HG02571 (cell line): ENCODE results near the gene KRTAP12-2.
"Not testable (repeated sequence)": the region's sequence is repeated elsewhere in the genome, so short reads cannot be mapped to it uniquely, and the experiment has no call there.

ENCODE experiments used
- ATAC-seq: cut with Tn5 transposase; IDR thresholded peaks from one replicate; pipeline ENCODE4 v1.9.1; 2021; ENCODE audit warnings: mild to moderate bottlenecking, moderate library complexity; ENCODE audit not compliant: unreplicated experiment

The KRTAP12-2 gene

DNA sequence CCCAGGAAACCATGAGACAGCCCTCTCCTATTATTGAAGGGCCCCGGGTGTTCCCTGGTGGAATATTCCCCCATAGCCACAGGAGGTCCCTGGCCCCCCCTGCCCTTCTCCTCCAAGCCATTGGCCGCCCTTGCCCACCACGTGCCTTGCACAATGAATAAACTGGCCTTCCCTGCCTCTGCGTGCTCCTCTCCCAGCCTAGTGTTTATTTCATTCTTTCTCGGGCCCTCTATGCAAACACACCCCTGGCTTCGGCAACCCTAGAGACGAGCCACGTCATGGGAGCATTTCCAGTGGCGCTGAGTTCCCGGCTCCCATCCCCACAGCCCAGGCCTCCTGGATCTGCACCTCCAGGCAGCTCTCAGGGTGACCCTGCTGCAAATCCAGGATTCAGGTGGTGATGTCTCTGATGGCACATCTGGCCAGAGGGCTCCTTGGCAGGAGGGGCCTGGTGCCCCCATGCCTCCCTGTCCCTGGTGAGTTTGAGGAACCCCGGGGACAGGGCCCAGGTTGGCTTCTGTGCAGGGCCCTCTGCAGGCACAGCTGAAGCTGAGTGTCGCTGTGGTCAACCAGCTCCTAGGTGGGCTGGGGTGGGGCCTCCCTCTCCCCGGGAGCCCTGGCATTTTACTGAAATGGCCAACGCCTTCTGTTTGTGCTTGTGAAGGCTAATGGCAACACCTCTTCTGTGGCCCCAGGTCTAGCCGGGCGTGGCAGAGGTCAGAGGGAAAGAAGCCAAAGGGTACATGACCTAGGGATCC, 36.4 kb upstream of the KRTAP12-2 start:
- no peak for ATAC-seq

GRCh38 chr21:44702111-44702972, 35.6 kb upstream of the KRTAP12-2 start:
- ATAC-seq: no peak

DNA sequence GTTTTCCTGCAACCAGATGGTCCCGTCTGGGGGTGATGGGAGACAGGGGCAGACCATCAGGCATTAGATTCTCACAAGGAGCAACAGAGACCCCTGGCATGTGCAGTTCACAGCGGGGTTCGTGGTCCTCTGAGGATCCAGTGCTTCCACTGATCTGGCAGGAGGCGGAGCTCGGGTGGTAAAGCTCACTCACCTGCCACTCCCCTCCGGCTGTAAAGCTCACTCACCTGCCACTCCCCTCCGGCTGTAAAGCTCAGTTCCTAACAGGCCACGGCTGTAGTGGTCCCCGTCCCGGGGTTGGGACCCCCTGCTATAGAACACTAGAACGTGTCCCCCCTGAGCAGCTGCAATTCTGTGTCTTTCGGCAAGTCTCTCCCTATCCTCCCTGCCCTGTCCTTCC, 34.8 kb upstream of the KRTAP12-2 start:
- ATAC-seq: no peak

GRCh38 chr21:44701023-44701400, 34.3 kb upstream of the KRTAP12-2 start:
- ATAC-seq: no peak

- no peak for ATAC-seq
Measured at GRCh38 chr21:44700101-44701022, 33.6 kb upstream of the KRTAP12-2 start.

DNA sequence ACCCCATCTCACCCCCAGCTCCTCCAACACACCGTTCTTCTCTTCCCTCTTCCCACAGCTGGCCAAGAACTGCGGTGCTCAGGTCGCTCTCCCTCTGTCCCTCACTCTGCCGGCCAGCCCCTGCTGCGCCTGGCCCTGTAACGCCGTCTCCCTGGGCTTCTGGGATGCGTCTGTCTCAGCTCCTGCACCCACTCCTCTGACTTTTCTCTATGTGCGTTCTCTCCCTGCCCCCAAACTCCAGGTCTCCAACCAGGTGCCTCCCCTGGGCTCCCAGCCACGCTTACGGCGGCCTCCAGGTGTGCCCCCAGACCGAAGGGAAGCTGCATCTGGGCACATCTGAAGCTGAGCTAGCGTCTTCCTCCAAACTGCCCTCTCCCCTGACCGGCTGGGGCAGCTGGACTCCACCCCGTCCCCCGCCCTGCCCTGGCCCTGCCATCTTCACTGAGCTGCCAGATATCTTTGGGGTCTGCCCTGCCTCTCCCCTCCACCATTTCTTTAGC, 32.8 kb upstream of the KRTAP12-2 start:
- no peak for ATAC-seq

GRCh38 chr21:44697811-44698734, 31.3 kb upstream of the KRTAP12-2 start:
- ATAC-seq: no peak

- ATAC-seq: not testable (repeated sequence)
Measured at GRCh38 chr21:44697172-44697810, 30.6 kb upstream of the KRTAP12-2 start, which contains the start of gene KRTAP10-12. TSS of gene KRTAP10-12 (plus strand) at chr21:44697172. CDS start at chr21:44697202, 30 bp downstream.

GRCh38 chr21:44696572-44696971, 29.8 kb upstream of the KRTAP12-2 start:
- ATAC-seq: no peak

DNA sequence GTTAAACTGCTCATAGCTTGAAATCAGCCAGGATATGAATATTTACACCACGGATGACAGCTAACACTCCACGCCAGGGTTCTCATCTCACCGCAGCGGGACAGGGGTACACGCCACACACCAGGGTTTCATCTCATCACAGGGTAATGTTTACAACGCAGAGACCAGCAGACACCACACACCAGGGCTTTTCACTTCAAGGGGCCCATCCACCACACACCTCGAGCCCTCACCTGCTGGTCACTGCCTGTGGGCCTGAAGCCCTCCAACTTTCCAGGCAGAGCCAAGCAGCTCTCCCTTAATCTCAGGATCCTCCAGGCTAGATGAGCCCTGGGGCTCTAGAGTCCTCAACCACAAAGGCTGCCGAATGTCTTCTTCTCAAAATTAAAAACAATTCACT, 28.9 kb upstream of the KRTAP12-2 start:
- ATAC-seq: no peak

- no peak for ATAC-seq
Measured at GRCh38 chr21:44695184-44695583, 28.5 kb upstream of the KRTAP12-2 start.

DNA sequence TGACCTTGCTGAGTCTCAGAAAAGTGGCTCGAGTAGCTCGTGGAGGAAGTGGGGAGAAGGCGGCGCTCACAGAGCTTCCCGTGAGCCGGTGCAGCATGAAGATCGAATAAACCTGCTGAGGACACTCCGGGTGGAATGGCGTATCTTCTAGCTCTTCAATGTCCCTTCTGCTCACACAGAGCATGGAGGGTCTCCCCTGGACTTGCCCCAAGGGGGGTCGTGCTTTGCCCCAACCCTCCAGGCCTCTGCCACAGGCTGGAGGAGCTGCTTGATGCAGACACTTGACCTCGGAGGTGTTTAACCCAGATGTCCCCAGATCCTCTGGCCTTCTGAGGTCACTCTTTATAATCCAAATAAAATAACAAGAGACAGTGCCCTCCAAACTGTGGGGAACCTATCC, 28.0 kb upstream of the KRTAP12-2 start:
- ATAC-seq: no peak

DNA sequence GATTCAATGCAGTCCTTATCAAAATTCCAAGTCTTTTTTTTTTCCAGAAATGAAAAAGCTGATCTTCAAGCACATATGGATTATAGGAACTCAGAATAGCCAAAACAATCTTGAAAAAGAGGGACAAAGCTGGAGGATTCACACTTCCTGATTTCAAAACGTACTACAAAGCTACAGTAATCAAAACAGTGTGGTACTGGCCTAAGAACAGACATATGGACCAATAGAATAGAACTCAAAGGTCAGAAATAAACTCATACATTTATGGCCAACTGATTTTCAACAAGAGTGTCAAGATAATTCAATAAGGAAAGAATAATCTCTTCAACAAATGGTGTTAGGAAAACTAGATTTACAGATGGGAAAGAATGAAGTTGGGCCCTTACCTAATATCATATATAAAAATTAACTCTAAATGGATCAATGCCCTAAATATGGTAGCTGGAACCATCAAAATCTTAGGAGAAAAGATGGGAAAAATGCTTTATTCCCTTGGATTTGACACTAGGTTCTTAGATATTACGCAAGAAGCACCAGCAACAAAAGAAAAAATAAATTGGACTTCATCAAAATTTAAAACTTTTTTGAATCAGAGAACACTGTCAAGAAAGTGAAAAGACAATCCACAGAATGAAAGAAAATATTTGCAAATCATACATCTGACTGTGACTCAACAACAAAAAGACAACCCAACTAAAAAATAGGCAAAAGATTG, 26.2 kb upstream of the KRTAP12-2 start:
- ATAC-seq: no peak

DNA sequence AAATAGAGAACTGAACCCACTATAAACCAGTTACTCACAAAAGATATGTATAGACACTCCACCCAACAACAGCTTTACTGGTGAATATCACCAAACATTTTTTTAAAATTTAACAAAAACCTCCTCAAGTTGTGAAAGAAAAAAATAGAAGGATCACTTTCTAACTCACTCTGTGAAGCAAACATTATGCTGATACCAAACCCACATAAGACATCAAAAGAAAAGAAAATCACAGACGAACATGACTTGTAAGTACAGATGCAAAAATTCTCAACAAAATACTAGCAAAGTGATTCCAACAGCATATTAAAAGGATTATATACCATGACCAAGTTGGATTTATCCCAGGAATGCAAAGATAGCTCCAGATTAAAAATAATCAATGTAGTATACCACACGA, 25.0 kb upstream of the KRTAP12-2 start:
- no peak for ATAC-seq

- ATAC-seq: not testable (repeated sequence)
Measured at GRCh38 chr21:44689740-44690139, 23.0 kb upstream of the KRTAP12-2 start.

GRCh38 chr21:44687671-44688070, 20.9 kb upstream of the KRTAP12-2 start:
- ATAC-seq: no peak

- no peak for ATAC-seq
Measured at GRCh38 chr21:44686843-44687561, 20.3 kb upstream of the KRTAP12-2 start.
